Ammon's horn (tissue), 1 donor: Measurements from ENCODE around the gene C1RL.
"Not testable (repeated sequence)": the region's sequence is repeated elsewhere in the genome, so short reads cannot be mapped to it uniquely, and the experiment has no call there.

Experiments used
- DNase-seq: peaks from one replicate; pipeline ENCODE4 v3.0.0-alpha.2; 2016; ENCODE audit warnings: low spot score

Gene C1RL

GRCh38 chr12:7061596-7061995 lies 47.4 kb downstream of the C1RL start:
- DNase-seq, result no peak

DNA sequence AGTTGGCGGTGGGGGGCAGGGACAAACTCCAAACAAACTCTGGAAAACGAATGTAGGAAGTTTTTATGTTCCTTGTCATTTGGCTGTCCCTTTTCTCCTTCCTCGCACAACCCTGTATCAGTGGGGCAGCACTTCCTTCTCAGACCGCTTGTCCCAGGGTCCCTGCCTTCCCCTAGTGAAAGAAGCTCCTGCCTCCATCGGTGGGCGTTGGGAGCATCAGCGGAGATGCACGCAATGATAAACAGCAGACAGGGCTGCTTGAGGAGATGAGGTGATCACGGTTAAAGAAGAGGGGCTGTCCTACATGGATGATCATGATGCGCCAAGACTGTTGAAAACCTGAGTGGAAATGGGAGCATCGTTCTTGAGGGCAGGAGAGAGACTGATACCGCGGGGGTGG lies 47.9 kb downstream of the C1RL start:
- DNase-seq, result no peak

GRCh38 chr12:7060353-7060954 lies 48.6 kb downstream of the C1RL start, which contains the start of gene C1S:
Gene C1S (plus strand): TSS chr12:7060718. CDS start chr12:7061913, 1,195 bp downstream.
- peak; percentile 58 for DNase-seq

- no peak for DNase-seq
These were observed 49.2 kb downstream of the C1RL start for GRCh38 chr12:7059780-7060179.

DNA sequence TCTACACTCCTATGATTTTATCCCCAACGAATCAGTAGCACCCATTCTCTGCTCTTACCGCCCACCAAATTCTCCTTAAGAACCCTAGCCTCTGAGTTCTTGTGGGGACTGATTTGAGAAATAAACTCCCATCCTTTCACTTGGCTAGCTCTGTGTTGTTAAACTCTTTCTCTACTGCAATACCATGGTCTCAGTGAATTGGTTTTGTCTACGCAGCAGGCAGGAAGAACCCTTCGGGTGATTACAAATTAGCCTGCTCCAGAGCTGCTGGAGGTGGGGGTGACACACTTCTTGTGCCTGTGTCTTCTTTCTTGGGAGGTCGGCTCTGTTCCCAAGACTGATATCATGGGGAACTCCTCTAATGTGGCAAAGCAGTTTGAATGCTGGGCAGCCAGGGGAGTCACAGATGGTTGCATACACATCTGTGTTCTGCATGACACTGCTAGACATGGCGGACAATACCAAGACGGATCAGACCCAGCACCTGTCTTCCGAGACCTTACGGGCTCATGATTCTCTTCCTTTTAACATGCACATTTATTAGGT lies 50.1 kb downstream of the C1RL start:
- DNase-seq, result no peak

GRCh38 chr12:7058163-7058845 lies 50.7 kb downstream of the C1RL start:
- DNase-seq, result no peak

GRCh38 chr12:7055736-7056135 lies 53.3 kb downstream of the C1RL start:
- not testable (repeated sequence) for DNase-seq

DNA sequence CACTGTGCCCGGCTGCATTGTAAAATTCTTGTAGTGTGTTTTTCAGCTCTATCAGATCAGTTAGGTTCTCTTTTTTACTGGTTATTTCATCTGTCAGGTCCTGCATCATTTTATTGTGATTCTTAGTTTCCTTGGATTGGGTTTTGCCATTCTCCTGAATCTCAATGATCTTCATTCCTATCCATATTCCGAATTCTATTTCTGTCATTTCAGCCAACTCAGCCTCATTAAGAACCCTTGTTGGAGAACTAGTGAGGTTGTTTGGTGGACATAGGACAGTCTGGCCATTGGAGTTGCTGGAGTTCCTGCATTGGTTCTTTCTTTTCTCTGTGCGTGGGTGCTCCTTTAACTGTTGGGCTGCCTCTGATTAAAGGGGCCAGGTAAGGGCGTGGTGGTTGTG lies 54.1 kb downstream of the C1RL start:
- DNase-seq, result no peak

DNA sequence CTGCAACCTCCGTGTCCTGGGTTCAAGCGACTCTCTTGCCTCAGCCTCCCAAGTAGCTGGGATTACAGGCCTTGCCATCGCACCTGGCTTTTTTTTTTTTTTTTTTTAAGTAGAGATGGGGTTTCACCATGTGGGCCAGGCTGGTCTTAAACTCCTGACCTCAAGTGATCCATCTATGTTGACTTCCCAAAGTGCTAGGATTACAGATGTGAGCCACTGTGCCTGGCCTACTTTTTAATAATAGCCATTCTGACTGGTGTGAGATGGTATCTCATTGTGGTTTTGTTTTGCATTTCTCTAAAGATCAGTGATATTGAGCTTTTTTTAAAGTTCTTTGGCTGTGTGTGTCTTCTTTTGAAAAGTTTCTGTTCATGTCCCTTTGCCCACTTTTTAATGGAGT lies 59.0 kb downstream of the C1RL start:
- not testable (repeated sequence) for DNase-seq

- DNase-seq, result not testable (repeated sequence)
These were observed 59.5 kb downstream of the C1RL start for GRCh38 chr12:7049445-7049951.

DNA sequence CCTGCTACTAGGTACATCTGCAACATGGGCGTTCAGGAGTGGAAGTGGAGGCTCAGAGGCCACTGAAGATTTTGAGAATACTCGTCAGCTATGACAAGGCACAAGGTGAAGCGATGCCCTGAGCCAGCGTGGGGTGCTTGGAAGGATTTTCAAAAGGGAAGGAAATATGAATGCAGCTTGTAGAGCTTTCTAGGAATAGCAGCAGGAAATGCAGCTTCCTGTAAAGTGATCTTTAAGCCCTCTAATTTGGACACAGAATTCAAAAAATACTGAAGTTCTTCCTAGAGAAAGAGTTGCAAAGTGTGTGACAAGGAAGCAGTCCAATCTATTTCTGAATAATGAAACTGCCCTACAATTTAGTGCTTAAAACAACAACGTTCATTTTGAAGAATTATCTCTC lies 61.7 kb downstream of the C1RL start:
- no peak for DNase-seq

DNA sequence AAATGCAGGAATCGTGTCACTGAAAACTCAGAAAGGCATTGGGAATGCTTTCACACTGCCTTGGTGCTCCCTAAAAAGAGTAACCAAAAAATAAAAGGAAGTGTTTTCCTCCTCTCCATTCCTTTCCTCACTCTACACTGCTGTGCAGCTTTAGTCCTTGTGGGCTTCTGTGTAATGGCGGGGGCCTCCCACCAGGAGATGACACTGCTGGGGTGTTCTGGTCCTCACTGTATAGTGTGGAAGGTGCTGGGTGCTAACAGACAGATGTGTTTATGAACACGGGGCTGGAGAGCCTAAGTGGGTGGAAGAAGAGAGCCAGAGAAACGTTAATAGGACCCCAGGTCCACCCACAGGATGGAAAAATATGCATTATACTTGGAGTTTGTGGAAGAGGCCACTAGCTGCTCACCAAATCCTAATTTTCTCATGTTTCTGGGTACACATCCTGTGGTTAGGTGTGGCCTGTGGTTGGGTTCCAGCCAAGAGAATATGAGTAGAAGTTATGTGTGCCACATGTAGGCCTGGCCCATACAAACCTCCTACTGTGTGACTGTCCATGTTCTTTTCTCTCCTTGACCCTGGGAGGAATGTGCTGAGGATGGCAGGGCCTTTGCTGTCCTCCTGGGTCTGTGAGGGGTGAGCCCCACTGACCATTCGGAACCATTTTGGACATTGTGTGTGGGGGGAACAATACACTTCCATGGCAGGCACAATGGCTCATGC lies 62.5 kb downstream of the C1RL start:
- no peak for DNase-seq

DNA sequence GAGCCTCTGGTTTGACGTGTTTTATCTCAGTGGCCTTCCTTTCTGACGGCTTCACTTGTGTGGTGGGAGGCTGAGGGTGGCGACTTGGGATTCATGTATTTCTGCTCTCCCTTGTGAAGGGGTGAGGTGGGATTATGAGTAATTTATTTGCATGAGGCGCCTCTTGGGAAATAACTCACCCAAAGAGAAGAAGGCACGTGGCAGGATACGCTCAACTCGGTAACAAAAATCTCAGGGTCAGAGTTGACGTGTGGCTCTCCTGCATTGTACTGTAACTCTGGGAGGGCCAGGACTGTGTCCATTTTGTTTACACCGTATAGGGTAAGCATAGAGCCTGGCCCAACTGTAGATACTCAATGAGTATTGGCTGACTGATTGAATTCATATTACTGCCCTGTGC lies 63.1 kb downstream of the C1RL start:
- no peak for DNase-seq
